Measurements from ENCODE around the gene IFI16. TPM values are rescaled to one million over a fixed set of nuclear protein-coding genes. Genes with fewer than 3 reads are reported as not detected.
"Not testable (repeated sequence)": the region's sequence is repeated elsewhere in the genome, so short reads cannot be mapped to it uniquely, and the experiment has no call there.

The IFI16 gene
- total and polyA plus RNA-seq, 2 donors = 51.7 to 76.6 TPM

- 91% methylated on average over 1 of the region's 1 CpG for WGBS
- Histone ChIP-seq H3K36me3 (ENCODE audit: insufficient read depth) (no peaks in the 10 kb centered on the region), H3K4me3 (ENCODE audit: low read depth, low read length) (no peak overlapping the region), H3K27ac (ENCODE audit: low read depth) (no peak overlapping the region), H3K4me1 (ENCODE audit: insufficient read depth) (no peaks in the 10 kb centered on the region)
- DNase-seq (ENCODE audit: extremely low spot score) = no peak
Measured at GRCh38 chr1:159083013-159083412, 73.3 kb downstream of the IFI16 start.

DNA sequence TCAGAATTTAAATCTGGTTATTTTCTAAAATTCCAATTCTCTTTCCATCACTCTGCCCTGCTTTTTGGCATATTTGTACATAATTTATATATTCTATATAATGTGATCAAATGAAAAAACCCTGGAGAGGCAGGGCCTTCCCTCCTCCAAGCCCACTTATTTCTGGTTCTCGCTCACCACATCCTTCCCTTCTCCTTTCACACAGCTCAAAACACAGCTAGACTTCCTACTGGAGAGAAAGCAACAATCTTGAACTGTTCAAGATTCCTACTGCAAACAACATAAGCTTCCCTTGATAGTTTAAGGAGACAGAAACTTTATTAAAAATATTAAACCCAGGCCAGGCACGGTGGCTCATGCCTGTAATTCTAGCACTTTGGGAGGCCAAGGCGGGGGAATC, 74.4 kb downstream of the IFI16 start:
- Histone ChIP-seq H3K36me3 (ENCODE audit: insufficient read depth) (no peaks in the 10 kb centered on the region), H3K27ac (ENCODE audit: low read depth) (no peak overlapping the region), H3K4me1 (ENCODE audit: insufficient read depth) (no peaks in the 10 kb centered on the region), H3K4me3 (ENCODE audit: low read depth, low read length) (no peak overlapping the region)
- DNase-seq (ENCODE audit: extremely low spot score) = no peak
- WGBS = 88% methylated on average over 3 of the region's 3 CpGs

- Histone ChIP-seq H3K4me1 (ENCODE audit: insufficient read depth) (no peaks in the 10 kb centered on the region), H3K36me3 (ENCODE audit: insufficient read depth) (no peaks in the 10 kb centered on the region), H3K4me3 (ENCODE audit: low read depth, low read length) (no peak overlapping the region), H3K27ac (ENCODE audit: low read depth) (no peak overlapping the region)
- no peak for DNase-seq (ENCODE audit: extremely low spot score)
- WGBS = 92% methylated on average over 3 of the region's 3 CpGs
Measured at GRCh38 chr1:159084867-159085266, 75.2 kb downstream of the IFI16 start.

DNA sequence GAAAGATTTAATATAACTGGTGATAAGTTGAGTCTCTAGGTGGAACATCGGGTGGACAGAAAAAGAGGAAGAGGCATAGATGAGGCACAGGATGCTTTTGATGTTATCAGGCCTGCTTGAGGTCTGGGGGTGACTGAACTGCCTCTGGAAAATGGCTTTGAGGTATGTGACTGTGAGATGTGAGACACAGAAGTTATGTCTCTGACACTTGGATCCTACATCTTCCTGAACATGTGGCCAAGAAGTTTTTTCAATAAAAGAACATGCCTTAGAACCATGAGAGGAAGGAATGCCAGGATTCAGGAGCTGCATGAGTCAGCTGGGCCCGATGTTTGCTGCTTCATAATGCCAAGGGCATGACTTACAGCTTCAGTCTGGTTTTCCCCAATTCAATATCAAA, 78.3 kb downstream of the IFI16 start:
- Histone ChIP-seq H3K27ac (ENCODE audit: low read depth) (no peak overlapping the region), H3K4me3 (ENCODE audit: low read depth, low read length) (no peak overlapping the region), H3K36me3 (ENCODE audit: insufficient read depth) (no peaks in the 10 kb centered on the region), H3K4me1 (ENCODE audit: insufficient read depth) (no peaks in the 10 kb centered on the region)
- DNase-seq (ENCODE audit: extremely low spot score) = no peak
- WGBS = 40% methylated on average over 2 of the region's 2 CpGs

DNA sequence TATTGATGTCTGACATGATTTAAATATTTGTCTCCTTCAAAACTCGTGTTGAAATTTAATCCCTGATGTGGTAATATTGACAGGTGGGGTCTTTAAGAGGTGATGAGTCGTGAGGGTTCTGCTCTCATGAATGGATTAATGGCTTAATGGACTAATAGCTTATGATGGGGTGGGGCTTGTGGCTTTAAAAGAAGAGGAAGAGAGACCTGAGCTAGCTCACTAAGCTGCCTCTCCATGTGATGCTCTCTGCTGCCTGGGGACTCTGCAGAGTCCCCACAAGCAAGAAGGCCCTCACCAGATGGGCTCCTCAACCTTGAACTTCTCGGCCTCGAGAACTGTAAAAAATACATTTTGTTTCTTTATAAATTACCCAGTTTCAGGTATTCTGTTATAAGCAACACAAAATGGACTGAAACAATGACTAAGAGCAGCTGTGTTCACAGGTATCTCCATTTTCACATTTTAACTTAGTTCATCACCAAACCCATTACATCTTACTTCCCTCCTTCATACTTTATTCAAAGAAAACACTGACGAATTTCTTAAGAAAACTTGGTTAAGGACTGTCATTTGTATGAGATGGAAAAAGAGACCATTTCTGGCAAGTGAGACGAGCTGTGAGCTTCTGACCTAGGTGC, 79.0 kb downstream of the IFI16 start:
- 74% methylated on average over 6 of the region's 6 CpGs for WGBS
- Histone ChIP-seq H3K27ac (ENCODE audit: low read depth) (no peak overlapping the region), H3K36me3 (ENCODE audit: insufficient read depth) (no peaks in the 10 kb centered on the region), H3K4me1 (ENCODE audit: insufficient read depth) (no peaks in the 10 kb centered on the region), H3K4me3 (ENCODE audit: low read depth, low read length) (no peak overlapping the region)
- no peak for DNase-seq (ENCODE audit: extremely low spot score)

- DNase-seq (ENCODE audit: extremely low spot score) = no peak
- Histone ChIP-seq H3K27ac (ENCODE audit: low read depth) (no peak overlapping the region), H3K36me3 (ENCODE audit: insufficient read depth) (no peaks in the 10 kb centered on the region), H3K4me3 (ENCODE audit: low read depth, low read length) (no peak overlapping the region), H3K4me1 (ENCODE audit: insufficient read depth) (no peaks in the 10 kb centered on the region)
- WGBS = 82% methylated on average over 4 of the region's 4 CpGs
Measured at GRCh38 chr1:159089184-159089791, 79.6 kb downstream of the IFI16 start.

- H3K27ac ChIP-seq (ENCODE audit: low read depth) = no peak overlapping the region
- no peaks in the 10 kb centered on the region for H3K36me3 ChIP-seq (ENCODE audit: insufficient read depth)
- no peak overlapping the region for H3K4me3 ChIP-seq (ENCODE audit: low read depth, low read length)
- H3K4me1 ChIP-seq (ENCODE audit: insufficient read depth) = no peaks in the 10 kb centered on the region
- no peak for DNase-seq (ENCODE audit: extremely low spot score)
- 88% methylated on average over 4 of the region's 4 CpGs for WGBS
Measured at GRCh38 chr1:159090286-159091179, 80.8 kb downstream of the IFI16 start.

GRCh38 chr1:159091180-159091560, 81.5 kb downstream of the IFI16 start:
- Histone ChIP-seq H3K4me1 (ENCODE audit: insufficient read depth) (no peaks in the 10 kb centered on the region), H3K27ac (ENCODE audit: low read depth) (no peak overlapping the region), H3K4me3 (ENCODE audit: low read depth, low read length) (no peak overlapping the region), H3K36me3 (ENCODE audit: insufficient read depth) (no peaks in the 10 kb centered on the region)
- DNase-seq (ENCODE audit: extremely low spot score) = no peak
- WGBS = 74% methylated on average over 2 of the region's 2 CpGs

GRCh38 chr1:159091607-159092031, 81.9 kb downstream of the IFI16 start:
- WGBS = 78% methylated on average over 1 of the region's 1 CpG
- H3K27ac ChIP-seq (ENCODE audit: low read depth) = no peak overlapping the region

DNA sequence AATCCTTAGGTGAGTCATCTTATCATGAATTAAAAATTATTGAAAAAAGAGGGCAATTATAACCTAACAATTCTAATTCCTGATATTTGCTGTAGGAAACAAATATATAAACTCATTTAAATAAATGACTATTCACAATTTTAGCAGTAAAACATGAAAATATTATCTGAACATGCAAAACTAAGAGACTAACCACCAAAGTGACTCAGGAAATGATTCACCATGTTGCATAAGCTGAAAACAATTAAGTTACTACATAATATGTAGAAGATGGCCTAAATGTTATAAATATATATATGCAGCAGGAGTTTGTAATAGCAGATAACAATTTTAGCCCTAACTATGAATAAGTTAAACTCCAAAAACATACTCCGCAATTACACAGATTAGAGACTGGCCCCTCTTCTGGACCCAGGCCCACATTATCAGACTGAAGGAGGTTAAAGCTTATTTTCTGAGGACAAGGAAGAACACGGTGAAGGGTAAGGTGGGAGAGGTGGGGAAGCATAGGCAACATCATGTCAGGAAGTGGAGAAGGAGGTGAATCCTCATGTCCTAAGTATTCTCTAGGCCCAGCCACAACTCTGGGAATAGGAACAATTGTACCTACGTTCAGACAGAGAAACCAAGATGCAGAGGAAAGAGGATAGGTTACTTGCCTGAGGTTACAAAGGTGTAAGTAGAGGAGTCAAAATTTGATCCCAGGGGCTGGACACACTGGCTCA, 82.5 kb downstream of the IFI16 start:
- DNase-seq (ENCODE audit: extremely low spot score) = no peak
- Histone ChIP-seq H3K4me1 (ENCODE audit: insufficient read depth) (no peaks in the 10 kb centered on the region), H3K4me3 (ENCODE audit: low read depth, low read length) (no peak overlapping the region), H3K36me3 (ENCODE audit: insufficient read depth) (no peaks in the 10 kb centered on the region), H3K27ac (ENCODE audit: low read depth) (no peak overlapping the region)
- WGBS = 82% methylated on average over 3 of the region's 3 CpGs

More at GRCh38 chr1:159091607-159092031, 81.9 kb downstream of the IFI16 start:
- no peaks in the 10 kb centered on the region for H3K4me1 ChIP-seq (ENCODE audit: insufficient read depth)
- no peak for DNase-seq (ENCODE audit: extremely low spot score)
- no peaks in the 10 kb centered on the region for H3K36me3 ChIP-seq (ENCODE audit: insufficient read depth)
- H3K4me3 ChIP-seq (ENCODE audit: low read depth, low read length) = no peak overlapping the region

- no peak for DNase-seq (ENCODE audit: extremely low spot score)
- no peaks in the 10 kb centered on the region for H3K4me1 ChIP-seq (ENCODE audit: insufficient read depth)
- 61% methylated on average over 3 of the region's 3 CpGs for WGBS
- no peak overlapping the region for H3K27ac ChIP-seq (ENCODE audit: low read depth)
- H3K36me3 ChIP-seq (ENCODE audit: insufficient read depth) = no peaks in the 10 kb centered on the region
- H3K4me3 ChIP-seq (ENCODE audit: low read depth, low read length) = no peak overlapping the region
Measured at GRCh38 chr1:159098596-159098995, 88.9 kb downstream of the IFI16 start.

DNA sequence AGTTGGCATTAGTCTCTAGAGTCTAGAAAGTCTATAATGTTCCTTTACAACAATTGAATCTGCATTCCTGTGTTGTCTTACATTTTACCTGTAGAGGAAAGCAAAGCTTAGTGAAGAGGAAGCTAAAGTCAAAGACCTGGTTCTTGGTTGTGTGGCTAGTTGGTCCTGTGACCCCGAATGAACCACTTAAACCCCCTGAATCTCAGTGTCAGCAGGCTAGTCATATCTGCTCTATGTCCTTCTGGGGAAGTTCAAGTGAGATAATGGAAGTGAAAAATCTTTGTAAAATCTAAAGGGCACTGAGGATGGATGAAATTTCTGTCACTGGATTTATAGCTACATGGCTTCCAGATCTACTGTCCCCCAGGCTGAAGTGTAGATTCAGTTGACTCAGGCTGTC, 90.9 kb downstream of the IFI16 start:
- 68% methylated on average over 1 of the region's 1 CpG for WGBS
- H3K4me3 ChIP-seq (ENCODE audit: low read depth, low read length) = no peak overlapping the region
- no peak for DNase-seq (ENCODE audit: extremely low spot score)
- H3K27ac ChIP-seq (ENCODE audit: low read depth) = no peak overlapping the region
- H3K36me3 ChIP-seq (ENCODE audit: insufficient read depth) = no peaks in the 10 kb centered on the region
- H3K4me1 ChIP-seq (ENCODE audit: insufficient read depth) = no peaks in the 10 kb centered on the region

DNA sequence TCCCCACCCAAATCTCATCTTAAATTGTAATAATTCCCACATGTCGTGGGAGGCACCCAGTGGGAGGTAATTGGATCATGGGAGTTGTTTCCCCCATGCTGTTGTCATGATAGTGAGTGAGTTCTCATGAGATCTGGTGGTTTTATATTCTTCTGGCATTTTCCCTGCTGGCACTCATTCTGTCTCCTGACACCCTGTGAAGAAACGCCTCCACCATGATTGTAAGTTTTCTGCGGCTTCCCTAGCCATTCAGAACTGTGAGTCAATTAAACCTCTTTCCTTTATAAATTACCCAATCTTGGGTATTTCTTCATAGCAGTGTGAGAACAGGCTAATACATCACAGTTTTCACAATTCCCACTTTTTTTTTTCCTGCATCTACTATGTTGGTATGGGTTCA, 93.3 kb downstream of the IFI16 start:
- H3K27ac ChIP-seq (ENCODE audit: low read depth); H3K36me3 ChIP-seq (ENCODE audit: insufficient read depth); H3K4me1 ChIP-seq (ENCODE audit: insufficient read depth); H3K4me3 ChIP-seq (ENCODE audit: low read depth, low read length); DNase-seq (ENCODE audit: extremely low spot score): not testable (repeated sequence)
- 85% methylated on average over 3 of the region's 3 CpGs for WGBS
